Measurements from ENCODE around the gene PHGDH.

GRCh38 chr1:119700326-119700725 is 11.4 kb upstream of the PHGDH start:
- TF ChIP-seq SPI1 (IDR thresholded peaks at IDR 0.05; ENCODE audit: low read depth, low read length), result no peak
- TF ChIP-seq TAF1 (IDR thresholded peaks at IDR 0.05; ENCODE audit: low read depth, low read length), result no peak
- TF ChIP-seq POLR2AphosphoS5 (IDR thresholded peaks at IDR 0.05; ENCODE audit: low read depth, low read length), result no peak
- TF ChIP-seq POLR2A (IDR thresholded peaks at IDR 0.05; ENCODE audit: low read depth, low read length), result no peak
- TF ChIP-seq PAX5 (IDR thresholded peaks at IDR 0.05; ENCODE audit: insufficient read depth, low read length, severe bottlenecking), result no peak
